DMS153 (cell line): ENCODE measurements around the gene ARL3.
A peak's percentile ranks its signal among the peaks of the same experiment; 100 is the strongest.

ENCODE experiments used
- DNase-seq: peaks from one replicate; lab custom pipeline; 2025; lab: John Stamatoyannopoulos, UW

The ARL3 gene

GRCh38 chr10:102650655-102651454 is 63.3 kb downstream of the ARL3 start:
- no peak for DNase-seq

GRCh38 chr10:102649797-102650654 is 64.2 kb downstream of the ARL3 start:
- DNase-seq = no peak

- DNase-seq = no peak
Measured at GRCh38 chr10:102648889-102649796, 65.1 kb downstream of the ARL3 start.

GRCh38 chr10:102648269-102648888 is 65.8 kb downstream of the ARL3 start:
- no peak for DNase-seq

GRCh38 chr10:102647443-102648268 is 66.5 kb downstream of the ARL3 start:
- DNase-seq = no peak

GRCh38 chr10:102646610-102647442 is 67.4 kb downstream of the ARL3 start:
- DNase-seq = no peak

GRCh38 chr10:102645741-102646609 is 68.2 kb downstream of the ARL3 start:
- peak; percentile 46 for DNase-seq

- DNase-seq = peak; percentile 59
Measured at GRCh38 chr10:102645388-102645740, 68.8 kb downstream of the ARL3 start.

- peak; percentile 78 for DNase-seq
Measured at GRCh38 chr10:102644646-102645387, 69.4 kb downstream of the ARL3 start.

- DNase-seq = no peak
Measured at GRCh38 chr10:102644066-102644645, 70.0 kb downstream of the ARL3 start, which contains the start of gene TRIM8. TRIM8 (plus strand) TSS chr10:102644479; CDS start chr10:102644618, 139 bp downstream.

- DNase-seq = peak; percentile 57
Measured at GRCh38 chr10:102643336-102644065, 70.7 kb downstream of the ARL3 start.

- DNase-seq = peak; percentile 40
Measured at GRCh38 chr10:102642736-102643335, 71.4 kb downstream of the ARL3 start.

GRCh38 chr10:102641880-102642735 is 72.1 kb downstream of the ARL3 start:
- peak; percentile 92 for DNase-seq

- DNase-seq = peak; percentile 55
Measured at GRCh38 chr10:102641402-102641801, 72.8 kb downstream of the ARL3 start.

- no peak for DNase-seq
Measured at GRCh38 chr10:102639537-102639936, 74.7 kb downstream of the ARL3 start.
